ENCODE results near the gene PPP3CA.

DNA sequence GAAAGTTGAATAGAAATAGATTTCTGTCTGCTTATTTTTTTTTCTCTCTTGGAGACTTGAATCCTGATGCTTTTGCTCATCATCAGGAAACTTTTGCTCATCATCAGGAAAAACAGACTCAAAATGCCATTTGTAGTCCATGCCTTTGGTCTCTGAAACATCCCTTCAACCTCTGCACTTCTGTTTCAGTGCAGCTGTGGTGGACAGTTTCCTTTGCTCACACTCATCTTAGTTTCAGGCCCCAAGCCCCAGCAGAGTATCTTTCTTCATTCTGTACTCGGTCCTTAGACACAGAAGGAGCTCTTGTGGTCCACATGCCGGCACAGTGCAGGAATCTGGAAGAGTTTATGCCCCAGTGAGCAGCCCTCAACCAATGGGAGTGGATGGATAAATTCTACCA, 337.9 kb downstream of the PPP3CA start:
- TF ChIP-seq, protein P1, sequence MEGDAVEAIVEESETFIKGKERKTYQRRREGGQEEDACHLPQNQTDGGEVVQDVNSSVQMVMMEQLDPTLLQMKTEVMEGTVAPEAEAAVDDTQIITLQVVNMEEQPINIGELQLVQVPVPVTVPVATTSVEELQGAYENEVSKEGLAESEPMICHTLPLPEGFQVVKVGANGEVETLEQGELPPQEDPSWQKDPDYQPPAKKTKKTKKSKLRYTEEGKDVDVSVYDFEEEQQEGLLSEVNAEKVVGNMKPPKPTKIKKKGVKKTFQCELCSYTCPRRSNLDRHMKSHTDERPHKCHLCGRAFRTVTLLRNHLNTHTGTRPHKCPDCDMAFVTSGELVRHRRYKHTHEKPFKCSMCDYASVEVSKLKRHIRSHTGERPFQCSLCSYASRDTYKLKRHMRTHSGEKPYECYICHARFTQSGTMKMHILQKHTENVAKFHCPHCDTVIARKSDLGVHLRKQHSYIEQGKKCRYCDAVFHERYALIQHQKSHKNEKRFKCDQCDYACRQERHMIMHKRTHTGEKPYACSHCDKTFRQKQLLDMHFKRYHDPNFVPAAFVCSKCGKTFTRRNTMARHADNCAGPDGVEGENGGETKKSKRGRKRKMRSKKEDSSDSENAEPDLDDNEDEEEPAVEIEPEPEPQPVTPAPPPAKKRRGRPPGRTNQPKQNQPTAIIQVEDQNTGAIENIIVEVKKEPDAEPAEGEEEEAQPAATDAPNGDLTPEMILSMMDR (IDR thresholded peaks at IDR 0.05), result no peak
- no peak for TF ChIP-seq POLR2A (IDR thresholded peaks at IDR 0.05)
